Prostate gland (tissue), 2 donors: ENCODE results near the gene NFATC1.

Experiments
- POLR2A ChIP-seq: fragments of 450-650 bp; IDR thresholded peaks from one replicate; pipeline ENCODE4 v1.6.1; 2016; ENCODE audit warnings: antibody characterized with exemption, mild to moderate bottlenecking
- TF ChIP-seq, protein P1 (sequence below), 4 experiments: fragments of 200-600 bp in 2 of 4; fragments of 450-650 bp in 2 of 4; sonication (generic) in 2 of 4; IDR thresholded peaks; 1 replicate in 3 of 4; 2 replicates in 1 of 4; pipeline ENCODE4 v1.5.1; 2016 to 2019; ENCODE audit warnings: antibody characterized with exemption in 4 of 4, mild to moderate bottlenecking in 2 of 4, moderate library complexity in 2 of 4

DNA sequence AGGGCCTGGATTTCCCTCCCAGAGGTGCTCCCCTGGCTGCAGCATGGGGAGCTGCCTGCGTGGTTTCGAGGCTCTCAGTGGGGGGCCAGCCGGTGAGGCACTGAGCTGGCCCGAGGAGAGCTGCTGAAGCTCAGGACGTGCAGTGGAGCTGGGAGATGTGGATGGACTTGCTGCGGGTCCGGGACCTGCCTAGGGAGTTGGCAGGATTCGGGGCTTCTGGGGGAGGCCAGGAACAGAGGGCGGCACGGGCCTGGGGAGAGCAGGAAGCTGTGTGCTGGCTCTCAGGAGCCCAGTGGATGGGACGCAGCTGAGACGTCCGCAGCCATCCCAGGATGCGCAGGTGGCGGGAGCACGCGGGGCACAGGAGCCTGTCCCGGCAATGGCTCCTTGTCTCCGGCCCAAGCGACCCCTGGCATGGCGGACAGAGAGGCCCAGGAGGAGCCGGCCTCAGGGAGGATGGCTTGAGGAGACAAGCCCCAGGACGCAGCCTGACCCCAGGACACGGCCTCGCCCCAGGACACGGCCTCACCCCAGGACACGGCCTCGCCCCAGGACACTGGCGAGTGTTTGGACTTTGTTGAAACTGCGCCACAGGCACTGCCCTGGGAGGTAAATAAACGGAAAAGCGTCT, 116.1 kb downstream of the NFATC1 start:
- TF ChIP-seq, protein P1, sequence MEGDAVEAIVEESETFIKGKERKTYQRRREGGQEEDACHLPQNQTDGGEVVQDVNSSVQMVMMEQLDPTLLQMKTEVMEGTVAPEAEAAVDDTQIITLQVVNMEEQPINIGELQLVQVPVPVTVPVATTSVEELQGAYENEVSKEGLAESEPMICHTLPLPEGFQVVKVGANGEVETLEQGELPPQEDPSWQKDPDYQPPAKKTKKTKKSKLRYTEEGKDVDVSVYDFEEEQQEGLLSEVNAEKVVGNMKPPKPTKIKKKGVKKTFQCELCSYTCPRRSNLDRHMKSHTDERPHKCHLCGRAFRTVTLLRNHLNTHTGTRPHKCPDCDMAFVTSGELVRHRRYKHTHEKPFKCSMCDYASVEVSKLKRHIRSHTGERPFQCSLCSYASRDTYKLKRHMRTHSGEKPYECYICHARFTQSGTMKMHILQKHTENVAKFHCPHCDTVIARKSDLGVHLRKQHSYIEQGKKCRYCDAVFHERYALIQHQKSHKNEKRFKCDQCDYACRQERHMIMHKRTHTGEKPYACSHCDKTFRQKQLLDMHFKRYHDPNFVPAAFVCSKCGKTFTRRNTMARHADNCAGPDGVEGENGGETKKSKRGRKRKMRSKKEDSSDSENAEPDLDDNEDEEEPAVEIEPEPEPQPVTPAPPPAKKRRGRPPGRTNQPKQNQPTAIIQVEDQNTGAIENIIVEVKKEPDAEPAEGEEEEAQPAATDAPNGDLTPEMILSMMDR (IDR thresholded peaks at IDR 0.05) = no peak
- no peak for TF ChIP-seq POLR2A
